Lower leg skin (tissue), 4 donors: Measurements from ENCODE around the gene CTDSPL. TPM values are rescaled to one million over a fixed set of nuclear protein-coding genes. Genes with fewer than 3 reads are reported as not detected.

Experiments
- DNase-seq, 2 donors: peaks; one replicate each; pipeline ENCODE4 v3.0.0-alpha.2; 2019; ENCODE audit warnings: low spot score in 2 of 2
- H3K4me3 ChIP-seq: fragments of 200-600 bp; sonication (generic); 2 replicates; pipeline ENCODE4 v1.5.1; 2017; ENCODE audit warnings: mild to moderate bottlenecking, low read depth; ENCODE audit not compliant: poor library complexity, severe bottlenecking
- POLR2A ChIP-seq, 2 donors: fragments of 450-650 bp; IDR thresholded peaks; one replicate each; pipeline ENCODE4 v1.6.1; 2016 to 2017; ENCODE audit warnings: antibody characterized with exemption in 2 of 2, mild to moderate bottlenecking in 1 of 2, moderate library complexity in 1 of 2
- WGBS, 2 donors: methylation state at CpG; one replicate each; pipeline ENCODE4 v1.1.5; 2018; 5-methylcytosine and 5-hydroxymethylcytosine counted together
- intact Hi-C: fragments of 100-400 bp; cut with DNase I; formaldehyde crosslinking; loops from one replicate; pipeline ENCODE4 v1.15.0; 2023; ENCODE audit warnings: low total_unique reads
- total RNA-seq, 4 donors: library from RNA; depleted of rRNA; stranded (reverse); fragments of >200 nt; gene quantifications; one replicate each; pipeline ENCODE4 v1.1.0, GENCODE V29; 2016
- TF ChIP-seq, protein P1 (sequence below), 3 donors: fragments of 450-650 bp; IDR thresholded peaks; one replicate each; pipeline ENCODE4 v1.5.1; 2016; ENCODE audit warnings: antibody characterized with exemption in 3 of 3, mild to moderate bottlenecking in 3 of 3, moderate library complexity in 2 of 3

The CTDSPL gene
- total RNA-seq, 4 donors from 2014 or later, result 59.8 to 97.5 (median 94.6) TPM

DNA sequence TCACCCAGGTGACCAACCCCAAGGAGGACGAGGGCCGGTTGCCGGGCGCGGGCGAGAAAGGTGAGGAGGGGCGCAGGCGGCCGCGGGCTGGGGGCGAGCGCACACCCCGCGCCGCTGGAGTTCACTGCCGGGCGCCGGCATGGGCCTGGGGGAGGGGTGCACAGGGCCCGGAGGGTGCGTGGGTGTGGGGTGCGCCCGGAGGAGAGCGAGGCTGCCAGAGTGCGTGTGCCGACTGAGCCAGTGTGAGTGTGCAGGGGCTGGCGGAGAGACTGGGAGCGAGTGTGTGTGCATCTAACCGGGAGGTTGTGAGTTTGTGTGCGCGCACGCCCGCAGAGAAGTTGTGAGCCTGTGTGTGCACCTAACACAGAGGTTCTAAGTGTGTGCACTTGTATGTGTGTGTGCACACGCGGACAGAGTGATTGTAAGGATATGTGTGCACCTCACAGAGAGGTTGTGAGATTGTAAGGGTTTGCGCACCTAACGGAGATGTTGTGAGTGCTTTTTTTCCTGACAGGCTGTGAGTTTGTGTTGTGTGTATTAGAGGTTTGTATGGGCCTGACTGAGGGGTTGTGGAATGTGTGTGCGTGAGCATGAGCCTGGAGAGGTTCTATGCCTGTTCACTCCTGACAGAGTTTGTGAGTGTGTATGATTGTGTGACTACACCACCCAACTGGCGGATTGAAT is 681 bp downstream of the CTDSPL start:
- peak overlapping the region; percentile 79 for H3K4me3 ChIP-seq
- peak in 1 of 2 donors; percentile 89 for DNase-seq
- intact Hi-C loops, result no loop called here
- TF ChIP-seq, protein P1, sequence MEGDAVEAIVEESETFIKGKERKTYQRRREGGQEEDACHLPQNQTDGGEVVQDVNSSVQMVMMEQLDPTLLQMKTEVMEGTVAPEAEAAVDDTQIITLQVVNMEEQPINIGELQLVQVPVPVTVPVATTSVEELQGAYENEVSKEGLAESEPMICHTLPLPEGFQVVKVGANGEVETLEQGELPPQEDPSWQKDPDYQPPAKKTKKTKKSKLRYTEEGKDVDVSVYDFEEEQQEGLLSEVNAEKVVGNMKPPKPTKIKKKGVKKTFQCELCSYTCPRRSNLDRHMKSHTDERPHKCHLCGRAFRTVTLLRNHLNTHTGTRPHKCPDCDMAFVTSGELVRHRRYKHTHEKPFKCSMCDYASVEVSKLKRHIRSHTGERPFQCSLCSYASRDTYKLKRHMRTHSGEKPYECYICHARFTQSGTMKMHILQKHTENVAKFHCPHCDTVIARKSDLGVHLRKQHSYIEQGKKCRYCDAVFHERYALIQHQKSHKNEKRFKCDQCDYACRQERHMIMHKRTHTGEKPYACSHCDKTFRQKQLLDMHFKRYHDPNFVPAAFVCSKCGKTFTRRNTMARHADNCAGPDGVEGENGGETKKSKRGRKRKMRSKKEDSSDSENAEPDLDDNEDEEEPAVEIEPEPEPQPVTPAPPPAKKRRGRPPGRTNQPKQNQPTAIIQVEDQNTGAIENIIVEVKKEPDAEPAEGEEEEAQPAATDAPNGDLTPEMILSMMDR (IDR thresholded peaks at IDR 0.05), result no peak
- no peak for TF ChIP-seq POLR2A (IDR thresholded peaks at IDR 0.05)
- WGBS, 2 donors, result 2 to 4% methylated on average over 20 to 24 of the region's 38 CpGs

DNA sequence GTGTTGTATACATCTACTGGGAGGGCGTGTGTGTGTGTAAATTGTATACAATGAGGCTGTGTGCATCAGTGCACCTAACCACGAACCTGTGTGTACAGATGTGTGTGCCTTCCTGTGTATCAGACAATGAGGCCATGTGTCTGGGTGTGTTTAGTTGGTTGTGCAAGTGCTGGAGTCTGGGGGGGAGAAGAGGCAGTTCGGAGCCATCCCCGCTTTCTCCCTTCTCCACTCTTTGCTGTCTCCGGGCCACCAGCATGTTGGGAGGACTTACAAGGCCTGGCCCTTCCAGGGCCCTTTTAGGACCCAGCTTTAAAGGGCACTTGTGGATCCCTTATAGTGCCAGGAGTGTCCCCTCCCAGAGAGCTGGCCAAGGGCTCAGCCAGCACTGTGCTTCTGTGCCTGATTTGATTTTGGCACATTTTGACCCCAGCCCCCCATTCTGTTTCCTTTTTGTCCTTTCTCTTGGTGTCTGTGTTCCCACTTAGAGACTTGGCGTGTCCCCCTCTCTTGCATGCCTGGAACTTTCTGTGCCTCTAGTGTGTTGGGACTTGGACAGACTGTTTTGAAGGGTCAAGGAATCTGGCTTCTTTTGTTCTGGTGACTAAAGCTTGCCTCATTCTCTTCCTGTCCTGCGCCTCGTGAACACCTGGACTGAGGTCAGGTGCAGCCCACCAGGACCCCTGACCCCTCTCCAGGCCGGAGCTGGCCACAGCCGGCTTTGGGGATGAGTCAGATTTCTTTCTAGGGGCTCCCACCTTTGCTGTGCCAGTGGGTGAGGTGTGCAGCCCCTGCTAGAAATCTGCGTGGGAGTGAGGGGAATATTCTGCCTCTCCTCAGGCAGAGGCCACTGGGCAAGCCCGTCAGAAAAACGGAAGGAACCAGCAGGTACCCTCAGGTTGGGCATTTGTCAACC is 1.5 kb downstream of the CTDSPL start:
- WGBS, 2 donors, result 14 to 15% methylated on average over 13 of the region's 13 CpGs
- DNase-seq, result peak in 1 of 2 donors; percentile 88
- intact Hi-C loops, result no loop called here
- TF ChIP-seq, protein P1 (IDR thresholded peaks at IDR 0.05), result no peak
- no peak for TF ChIP-seq POLR2A (IDR thresholded peaks at IDR 0.05)
- H3K4me3 ChIP-seq, result peak overlapping the region; percentile 10

DNA sequence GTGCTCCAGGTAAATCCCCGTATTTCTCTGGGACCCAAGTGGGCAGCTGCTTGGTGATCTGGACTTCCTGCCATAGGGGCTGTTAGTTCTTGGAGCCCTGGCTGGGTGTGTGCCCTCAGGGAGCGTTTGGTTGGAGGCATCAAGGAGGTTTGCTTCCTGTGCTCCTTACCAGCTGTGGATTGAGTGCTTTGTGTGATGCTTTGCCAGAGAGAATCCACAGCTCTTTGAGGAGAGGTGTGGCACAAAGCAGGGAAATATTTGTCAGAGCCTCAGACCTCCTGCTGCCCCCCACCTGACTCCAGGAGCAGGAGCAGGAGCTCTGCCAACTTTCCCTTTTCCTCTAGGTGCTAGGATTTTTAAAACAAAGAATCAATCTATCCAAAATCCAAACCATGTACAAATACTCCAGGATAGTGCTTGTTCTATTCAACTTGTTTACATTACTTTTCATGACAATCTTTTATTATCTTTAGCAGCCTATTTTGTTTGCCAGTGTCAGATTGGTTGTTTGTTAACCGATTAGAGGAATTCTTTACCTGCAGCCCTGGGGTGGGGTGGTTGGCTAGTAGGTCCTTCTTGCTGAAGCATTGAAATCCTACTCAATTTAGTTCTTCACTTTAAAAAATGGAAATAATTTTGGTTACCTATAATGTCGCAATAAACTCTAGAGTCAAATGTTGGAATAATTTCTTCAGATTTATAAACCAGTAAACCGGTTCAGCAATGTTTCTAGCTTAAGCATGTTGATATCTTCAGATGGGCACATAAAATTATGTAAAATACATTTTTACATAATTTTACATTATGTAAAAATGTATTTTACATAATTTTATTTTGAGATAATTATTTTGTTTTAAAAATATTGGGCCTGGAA is 2.5 kb downstream of the CTDSPL start:
- intact Hi-C loops, result no loop called here
- H3K4me3 ChIP-seq, result no peak overlapping the region
- DNase-seq, result no peak
- 30 to 32% methylated on average over 5 of the region's 5 CpGs for WGBS, 2 donors
- TF ChIP-seq, protein P1 (IDR thresholded peaks at IDR 0.05), result no peak
- no peak for TF ChIP-seq POLR2A (IDR thresholded peaks at IDR 0.05)

DNA sequence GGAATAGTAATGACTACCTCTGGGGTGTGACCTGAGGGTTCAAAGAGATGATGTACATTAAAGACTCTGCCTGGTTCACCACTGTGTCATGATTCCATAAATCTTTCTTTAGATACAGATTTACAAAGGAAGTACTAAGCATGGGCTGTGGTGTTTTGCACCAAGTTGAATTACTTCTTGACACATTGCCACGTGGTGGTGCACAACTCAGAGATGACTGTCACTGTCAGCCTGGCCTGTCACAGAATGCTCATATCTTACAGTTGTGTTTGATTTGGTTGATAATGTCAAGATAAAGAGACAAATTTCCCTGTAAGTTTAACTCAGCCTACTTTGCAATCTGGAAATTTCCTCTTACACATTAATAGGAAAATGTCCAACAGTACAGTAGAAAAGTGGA is 3.2 kb downstream of the CTDSPL start:
- no peak overlapping the region for H3K4me3 ChIP-seq
- DNase-seq, result no peak
- 0 to 22% methylated on average over 1 of the region's 1 CpG for WGBS, 2 donors
- intact Hi-C loops, result no loop called here
- TF ChIP-seq, protein P1 (IDR thresholded peaks at IDR 0.05), result no peak

DNA sequence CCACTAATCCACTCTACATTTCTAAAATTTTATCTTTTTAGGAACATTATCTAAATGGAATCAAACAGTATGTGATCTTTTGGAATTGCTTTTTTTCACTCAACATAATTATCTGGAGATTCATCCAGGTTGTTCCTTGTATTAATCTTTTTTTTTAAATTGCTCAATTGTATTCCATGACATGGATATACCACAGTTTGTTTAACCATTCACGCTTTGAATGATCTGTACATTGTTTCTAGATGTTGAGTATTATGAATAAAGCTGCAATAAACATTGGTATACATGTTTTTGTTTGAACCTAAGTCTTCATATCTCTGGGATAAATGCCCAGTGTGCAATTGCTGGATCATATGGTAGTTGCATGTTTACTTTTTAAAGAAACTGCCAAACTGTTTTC is 5.5 kb downstream of the CTDSPL start:
- DNase-seq, result no peak
- 96 to 100% methylated on average over 1 of the region's 1 CpG for WGBS, 2 donors
- H3K4me3 ChIP-seq, result no peak overlapping the region
- intact Hi-C loops, result no loop called here
- TF ChIP-seq, protein P1 (IDR thresholded peaks at IDR 0.05), result no peak
- no peak for TF ChIP-seq POLR2A (IDR thresholded peaks at IDR 0.05)
